Stimulated activated CD8-positive, alpha-beta memory T cell treated with anti-CD3 and anti-CD28 coated beads, Interleukin-7, amount 100 ng/mL, for 4 hours (primary cell): ENCODE results near the gene ABHD11.
"Not testable (repeated sequence)": the region's sequence is repeated elsewhere in the genome, so short reads cannot be mapped to it uniquely, and the experiment has no call there.

ENCODE experiments used
- DNase-seq, 2 donors: peaks; one replicate each; pipeline ENCODE4 v3.0.0-alpha.2; 2020; ENCODE audit warnings: low read depth in 2 of 2

Gene ABHD11

DNA sequence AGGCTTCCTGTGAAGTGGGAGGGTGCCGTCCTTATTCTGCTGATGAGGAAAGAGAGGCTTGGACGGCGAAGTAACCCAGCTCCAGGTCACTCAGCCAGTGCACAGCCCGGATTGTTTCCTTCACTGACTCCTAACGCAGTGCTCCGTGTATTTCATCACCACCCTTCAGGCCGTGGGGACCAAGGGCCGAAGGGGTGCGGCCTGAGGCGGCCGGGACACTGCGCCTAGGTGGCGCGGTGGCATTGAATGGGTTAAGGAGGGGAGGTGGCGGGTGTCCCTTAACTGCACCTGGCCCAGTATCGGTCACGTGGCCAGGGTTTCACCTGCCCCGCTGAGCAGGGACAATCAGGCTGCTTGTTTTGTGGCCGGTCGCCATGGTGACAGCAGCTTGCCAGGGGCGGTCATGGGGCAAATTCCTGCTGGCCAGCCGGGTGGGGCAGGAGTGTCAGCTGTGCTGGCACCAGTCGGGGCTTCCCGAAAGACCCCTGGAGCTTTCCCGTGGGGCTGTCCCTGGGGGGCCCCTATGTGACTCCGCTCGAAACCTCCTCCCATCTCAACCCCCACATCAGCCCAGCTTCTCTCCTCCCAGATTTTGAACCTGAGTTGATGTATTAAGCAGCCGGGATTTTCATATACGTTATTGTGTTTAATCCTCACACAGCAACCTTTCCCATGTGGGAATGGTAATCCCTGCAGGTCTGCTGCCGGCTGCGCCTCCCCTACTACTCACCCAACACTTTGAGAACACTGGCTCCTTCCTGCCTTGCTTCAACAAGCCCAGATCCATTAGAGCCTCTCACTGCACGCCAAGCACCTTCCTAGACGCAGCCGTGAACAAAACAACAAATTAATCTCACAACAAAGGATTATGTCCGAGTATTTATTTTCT lies 4.4 kb upstream of the ABHD11 start:
- no peak for DNase-seq

DNA sequence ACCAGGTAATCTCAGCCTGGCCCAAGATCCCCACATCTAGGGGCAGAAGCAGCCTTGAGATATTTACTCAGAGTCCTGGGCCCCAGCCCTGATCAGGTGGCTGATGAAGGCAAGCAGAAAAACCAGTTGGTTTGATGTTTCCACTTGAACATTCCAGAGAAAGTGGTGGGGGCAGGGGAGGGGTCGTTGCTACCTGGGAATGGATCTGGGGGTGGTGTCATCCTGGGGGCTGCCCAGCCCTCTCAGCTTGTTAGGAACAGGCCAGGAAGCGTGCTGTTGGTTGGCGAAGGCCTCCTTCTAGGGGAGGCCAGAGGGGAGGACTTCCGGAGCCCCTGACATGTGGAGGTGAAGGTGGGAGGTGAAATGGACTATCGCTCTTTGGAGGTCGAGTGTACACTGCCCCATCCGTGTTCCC lies 3.7 kb upstream of the ABHD11 start:
- DNase-seq = no peak

DNA sequence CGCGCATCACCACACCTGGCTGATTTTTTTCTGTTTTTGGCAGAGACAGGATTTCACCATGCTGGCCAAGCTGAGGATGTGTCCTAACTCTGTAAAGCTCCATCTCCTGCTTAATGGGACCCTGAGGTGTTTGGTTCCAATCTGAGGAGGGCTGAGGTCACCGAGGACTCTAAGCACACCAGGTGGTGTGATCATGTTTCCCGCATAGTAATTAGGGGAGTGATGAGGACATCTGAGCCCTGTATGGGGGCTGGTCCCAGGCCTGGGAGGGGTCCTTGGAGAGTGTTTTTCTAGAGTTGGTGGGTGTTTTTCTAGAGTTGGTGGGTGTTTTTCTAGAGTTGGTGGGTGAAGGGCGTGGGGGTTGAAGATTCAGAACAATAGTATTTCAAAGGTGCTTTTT lies 3.0 kb upstream of the ABHD11 start:
- no peak for DNase-seq

DNA sequence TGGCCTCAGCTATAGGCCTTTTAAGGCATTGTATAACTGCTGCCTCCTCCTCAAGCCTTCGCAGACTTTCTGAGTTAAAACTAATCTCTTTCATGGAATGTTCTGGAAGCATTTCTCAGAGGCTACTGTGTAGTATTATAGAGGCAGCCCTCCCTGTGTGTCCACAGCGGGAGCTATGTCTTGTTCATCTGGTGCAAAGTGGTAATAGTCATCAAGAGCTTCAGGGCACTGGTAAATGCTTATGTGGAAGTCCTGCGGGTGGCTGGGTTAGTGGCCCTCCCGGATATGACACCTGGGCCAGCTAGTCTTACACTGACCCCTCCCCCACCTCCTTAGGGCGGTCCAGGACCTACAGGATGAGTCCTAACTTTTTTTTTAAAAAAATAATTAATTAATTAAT lies 2.2 kb upstream of the ABHD11 start:
- no peak for DNase-seq

DNA sequence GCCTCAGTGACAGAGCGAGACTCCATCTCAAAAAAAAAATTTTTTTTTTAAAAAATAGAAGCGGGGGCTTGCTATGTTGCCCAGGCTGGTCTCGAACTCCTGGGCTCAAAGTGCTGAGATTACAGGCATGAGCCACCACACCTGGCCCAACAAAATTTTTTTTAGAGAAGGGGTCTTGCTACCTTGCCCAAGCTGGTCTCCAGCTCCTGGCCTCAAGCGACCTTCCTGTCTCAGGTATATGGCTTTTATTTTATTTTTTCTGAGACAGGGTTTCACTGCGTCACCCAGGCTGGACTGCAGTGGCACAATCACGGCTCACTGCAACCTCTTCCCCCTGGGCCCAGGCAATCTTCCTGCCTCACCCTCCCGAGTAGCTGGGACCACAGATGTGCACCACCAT lies 1.6 kb upstream of the ABHD11 start:
- no peak for DNase-seq

DNA sequence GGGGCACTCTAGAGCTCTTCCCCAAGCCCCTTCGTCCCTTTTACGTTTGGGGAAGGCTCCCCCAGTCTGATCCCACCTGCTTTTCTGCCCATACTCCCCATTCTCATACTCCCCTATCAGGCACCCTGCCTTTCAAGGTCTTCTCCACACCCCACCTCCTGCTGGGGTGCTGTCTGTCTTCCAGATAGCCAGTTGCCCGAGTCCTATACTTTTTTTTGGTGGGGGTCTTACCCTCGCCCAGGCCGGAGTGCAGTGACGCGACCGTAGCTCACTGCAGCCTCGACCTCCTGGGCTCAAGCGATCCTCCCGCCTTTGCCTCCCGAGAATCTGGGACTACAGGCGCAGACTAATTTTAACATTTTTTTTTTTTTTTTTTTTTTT lies 775 bp upstream of the ABHD11 start:
- DNase-seq = no peak

DNA sequence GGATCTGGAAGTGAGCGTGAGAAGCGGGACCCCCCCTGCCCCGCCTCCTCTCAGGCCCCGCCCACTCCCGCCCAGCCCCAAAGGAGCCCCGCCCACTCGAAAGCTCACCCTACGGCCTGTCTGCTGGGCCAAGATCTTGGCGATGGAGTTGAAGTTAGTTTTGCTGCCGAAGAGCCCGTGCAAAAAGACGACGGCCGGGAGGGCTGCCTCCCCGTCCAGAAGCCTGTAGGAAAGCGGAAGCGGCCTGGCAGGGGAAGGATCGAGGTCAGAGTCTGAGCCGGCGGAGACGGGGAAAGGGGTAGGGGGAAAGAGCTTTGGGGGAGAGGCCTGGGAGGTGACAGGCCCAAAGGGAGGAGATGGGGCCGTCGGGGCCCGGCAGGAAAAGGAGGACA lies 386 bp downstream of the ABHD11 start:
- peak; percentile 42 to 48 for DNase-seq

DNA sequence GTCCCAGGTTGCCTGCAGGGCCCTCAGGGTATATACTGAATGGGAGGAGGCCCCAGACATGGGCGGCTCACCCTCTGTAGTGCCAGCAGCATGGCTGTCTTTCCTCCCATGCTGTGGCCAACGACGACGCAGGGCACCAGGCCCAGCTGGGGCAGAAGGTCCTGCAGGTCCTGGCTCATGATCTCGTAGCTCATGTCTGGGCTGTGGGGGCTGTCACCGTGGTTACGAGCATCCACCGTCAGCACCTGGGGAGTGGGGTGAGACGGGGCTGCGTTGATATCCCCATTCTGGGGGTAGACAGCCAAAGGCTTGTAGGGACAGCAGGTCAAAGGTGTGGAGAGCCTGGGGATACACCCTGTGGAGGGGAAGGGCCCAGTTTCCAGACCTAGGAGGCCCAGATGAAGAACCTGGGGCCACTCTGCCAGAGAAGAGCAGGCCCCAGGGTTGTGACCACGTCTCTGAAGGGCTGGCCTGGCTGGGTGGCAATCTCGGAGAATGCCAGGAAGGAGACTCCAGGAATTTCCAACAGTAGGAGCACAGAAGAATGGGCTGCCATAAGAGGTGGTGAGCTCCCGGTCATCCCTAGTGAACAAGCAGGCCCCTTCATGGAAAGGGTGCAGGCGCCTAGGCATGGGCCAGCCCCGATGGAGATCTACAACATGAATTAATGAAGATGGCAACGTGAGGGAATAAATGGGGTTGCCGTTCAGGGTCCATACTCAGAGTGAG lies 947 bp downstream of the ABHD11 start:
- DNase-seq = no peak

DNA sequence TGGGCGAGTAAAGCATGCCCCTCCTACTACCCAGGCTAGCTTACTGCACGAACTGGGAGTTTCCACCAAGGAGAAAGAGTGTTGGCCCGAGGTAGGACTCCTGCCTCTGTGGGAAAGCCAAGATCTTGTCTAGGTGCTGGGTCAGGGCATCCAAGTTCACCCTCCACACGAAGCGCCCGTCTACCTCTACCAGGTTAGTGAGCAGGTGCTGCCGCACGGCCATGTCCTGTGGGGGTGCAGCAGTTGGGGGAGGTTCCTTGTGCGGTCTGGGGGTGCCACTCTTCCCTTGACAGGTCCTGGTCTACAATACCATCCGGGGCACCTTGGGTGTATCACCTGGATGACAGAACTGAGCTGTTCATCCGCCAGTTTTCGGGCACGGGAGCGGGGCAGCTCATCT lies 1.7 kb downstream of the ABHD11 start:
- DNase-seq = no peak

DNA sequence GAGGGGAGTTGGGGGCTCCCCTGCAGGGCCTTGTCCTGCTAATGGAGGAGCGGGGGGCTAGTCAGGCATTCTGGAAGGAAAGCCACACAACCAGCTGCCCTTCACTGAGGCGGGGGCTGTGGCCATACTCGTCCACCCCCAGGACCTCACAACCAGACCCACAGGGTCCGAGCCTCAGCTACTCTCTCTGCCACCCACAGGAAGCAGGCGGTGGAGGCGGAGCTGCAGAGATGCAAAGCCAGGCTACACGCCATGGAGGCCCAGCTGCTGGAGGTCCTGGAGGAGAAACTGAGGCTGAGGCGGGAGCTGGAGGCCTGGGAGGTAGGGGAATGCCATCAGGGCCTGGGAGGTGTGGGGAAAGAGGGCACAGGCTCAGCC lies 3.1 kb downstream of the ABHD11 start:
- DNase-seq = no peak

DNA sequence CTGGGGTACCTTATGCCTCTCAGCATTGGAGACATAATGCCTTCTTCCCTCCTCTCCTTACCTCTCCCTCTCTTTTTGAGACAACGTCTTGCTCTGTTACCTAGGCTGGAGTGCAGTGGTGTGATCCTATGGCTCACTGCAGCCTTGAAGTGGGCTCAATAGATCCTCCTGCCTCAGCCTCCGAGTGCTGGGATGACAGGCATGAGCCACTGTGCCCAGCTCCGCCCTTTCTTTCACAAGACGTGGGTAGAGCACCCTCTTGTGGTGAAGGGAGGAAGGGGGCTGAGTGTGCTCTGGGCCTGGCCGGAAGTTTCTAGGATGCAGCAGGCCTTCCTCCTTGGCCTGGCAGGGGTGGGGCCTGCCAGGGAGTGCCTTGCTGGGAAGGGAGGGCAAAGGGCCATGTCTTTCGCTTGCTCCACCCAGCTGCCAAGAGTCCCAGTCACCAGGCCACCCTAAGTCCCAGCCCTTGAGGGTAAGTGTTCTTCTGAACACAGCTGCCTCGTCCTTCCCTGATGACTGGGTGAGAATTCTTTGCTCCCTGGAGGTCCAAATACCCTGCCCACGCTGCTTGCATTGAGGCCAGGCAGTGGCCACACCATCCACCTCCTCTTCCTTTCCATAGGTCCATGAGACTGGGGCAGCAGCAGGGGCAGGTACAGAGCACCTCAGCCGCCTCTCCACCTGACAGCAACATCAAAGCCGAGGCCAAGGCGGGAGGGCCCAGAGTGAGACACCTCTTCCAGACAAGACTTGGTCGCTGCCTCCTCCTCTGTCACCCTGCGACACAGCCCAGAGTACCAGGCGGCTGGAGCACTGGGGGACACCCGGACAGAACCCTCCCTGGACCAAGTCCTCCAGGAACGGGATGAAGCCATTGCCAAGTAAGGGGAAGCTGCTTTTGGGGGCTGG lies 3.7 kb downstream of the ABHD11 start:
- peak; percentile 66 to 70 for DNase-seq

DNA sequence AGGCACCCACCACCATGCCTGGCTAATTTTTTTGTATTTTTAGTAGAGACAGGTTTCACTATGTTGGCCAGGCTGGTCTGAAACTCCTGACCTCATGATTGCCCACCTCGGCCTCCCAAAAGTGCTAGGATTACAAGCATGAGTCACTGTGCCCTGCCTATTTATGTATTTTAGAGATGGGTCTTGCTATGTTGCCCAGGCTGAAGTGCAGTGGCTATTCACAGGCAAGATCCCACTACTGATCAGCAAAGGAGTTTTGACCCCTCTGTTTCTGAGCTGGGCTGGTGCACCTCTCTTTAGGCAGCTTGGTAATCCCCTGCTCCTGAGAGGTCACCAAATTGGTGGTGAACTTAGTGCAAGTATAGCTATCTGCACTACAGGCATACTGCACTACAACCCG lies 6.2 kb downstream of the ABHD11 start:
- no peak for DNase-seq

DNA sequence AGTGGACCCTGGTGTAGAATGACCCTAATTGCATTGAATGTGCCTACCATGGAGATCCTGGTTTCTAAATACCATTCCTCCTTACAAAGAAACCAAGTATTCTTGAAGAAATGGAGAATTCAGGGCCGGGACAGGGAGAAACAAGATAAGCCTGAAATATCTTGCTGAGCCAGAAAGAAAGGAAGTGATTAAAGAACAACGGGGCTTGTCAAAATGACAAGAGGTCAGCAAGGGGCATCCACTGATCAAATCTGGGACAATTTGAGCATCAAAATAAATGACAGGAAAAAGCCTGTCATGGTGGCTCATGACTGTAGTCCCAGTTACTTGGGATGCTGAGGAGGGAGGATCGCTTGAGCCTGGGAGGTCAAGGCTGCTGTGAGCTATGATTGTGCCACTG lies 8.1 kb downstream of the ABHD11 start:
- DNase-seq = no peak

DNA sequence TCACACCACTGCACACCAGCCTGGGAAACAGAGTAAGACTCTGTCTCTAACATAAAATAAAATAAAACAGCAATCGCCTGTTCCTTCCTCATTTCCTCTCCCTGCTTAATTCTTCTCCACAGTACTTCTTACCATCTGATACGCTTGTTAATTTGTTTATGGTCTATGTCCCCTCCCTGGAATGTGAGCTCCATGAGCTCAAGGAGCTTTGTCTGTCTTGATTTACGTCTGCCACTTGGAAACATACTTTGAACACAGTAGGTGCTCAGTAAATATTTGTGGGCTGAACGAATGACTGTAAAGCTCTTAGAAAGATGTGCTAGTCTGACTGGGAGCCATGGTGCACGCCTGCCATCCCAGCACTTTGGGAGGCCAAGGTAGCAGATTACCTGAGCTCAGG lies 10.1 kb downstream of the ABHD11 start:
- no peak for DNase-seq

DNA sequence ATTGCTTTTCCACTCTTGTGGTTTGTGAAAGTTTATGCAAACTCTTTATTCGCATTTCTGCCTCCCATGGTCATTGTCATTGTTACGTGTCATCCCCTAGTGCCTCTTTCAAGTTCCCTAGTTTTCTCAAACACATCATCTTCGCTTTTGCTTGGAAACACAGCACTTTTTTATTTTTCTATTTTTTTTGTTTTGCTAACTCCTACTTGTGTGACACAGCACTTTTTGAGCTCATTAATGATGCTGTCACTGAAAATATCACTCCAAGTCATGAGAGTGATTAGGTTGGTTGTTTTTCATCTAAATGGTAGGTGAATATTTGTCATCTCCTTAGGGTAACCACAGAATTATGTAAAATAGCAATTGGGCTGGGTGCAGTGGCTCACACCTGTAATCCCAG lies 10.7 kb downstream of the ABHD11 start:
- DNase-seq = no peak

DNA sequence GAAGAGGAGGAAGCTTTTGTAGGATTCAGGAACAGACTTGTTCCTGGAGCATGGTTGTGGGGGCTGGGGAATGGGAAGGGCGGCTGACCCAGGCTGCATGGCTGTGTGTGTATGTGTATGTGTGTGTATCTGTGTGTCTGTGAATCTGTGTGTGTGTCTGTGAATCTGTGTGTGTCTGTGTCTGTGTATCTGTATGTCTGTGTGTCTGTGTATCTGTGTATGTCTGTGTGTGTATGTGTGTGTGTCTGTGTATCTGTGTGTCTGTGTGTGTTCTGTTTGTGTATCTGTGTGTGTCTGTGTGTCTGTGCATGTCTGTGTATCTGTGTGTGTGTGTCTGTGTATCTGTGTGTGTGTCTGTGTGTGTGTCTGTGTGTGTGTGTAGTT lies 12.5 kb downstream of the ABHD11 start:
- no peak for DNase-seq

DNA sequence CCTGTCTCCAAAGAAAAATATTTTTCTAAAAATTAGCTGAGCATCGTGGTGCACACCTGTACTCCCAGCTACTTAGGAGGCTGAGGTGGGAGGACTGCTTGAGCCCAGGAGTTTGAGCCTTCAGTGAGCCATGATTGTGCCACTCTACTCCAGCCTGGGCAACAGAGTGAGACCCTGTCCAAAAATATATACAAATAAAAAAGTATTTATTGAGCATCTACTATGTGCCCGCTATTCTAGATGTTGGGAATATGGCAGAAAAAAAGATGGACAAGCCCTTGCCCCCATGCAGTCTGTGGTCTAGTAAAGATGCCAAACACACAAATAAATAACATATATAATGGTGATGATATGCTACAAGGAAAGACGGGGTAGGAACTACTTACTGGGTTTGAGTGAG lies 14.8 kb downstream of the ABHD11 start:
- DNase-seq = no peak

DNA sequence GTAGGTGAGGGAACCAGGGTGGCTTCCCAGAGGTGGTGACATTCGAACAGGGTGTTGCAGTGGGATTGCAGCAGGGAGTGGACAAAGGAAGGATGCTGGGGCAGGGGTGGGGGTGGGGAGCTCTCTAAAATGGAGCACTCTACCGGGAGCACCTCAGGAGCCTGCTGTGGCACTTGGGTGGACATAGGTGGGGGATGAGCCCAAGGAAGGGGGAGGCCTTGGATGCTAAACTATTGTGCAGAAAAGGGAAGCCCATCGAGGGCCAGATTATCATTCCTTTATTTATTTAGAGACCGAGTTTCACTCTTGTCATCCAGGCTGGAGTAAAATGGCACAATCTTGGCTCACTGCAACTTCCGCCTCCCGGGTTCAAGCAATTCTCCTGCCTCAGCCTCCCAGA lies 15.8 kb downstream of the ABHD11 start:
- DNase-seq = no peak

DNA sequence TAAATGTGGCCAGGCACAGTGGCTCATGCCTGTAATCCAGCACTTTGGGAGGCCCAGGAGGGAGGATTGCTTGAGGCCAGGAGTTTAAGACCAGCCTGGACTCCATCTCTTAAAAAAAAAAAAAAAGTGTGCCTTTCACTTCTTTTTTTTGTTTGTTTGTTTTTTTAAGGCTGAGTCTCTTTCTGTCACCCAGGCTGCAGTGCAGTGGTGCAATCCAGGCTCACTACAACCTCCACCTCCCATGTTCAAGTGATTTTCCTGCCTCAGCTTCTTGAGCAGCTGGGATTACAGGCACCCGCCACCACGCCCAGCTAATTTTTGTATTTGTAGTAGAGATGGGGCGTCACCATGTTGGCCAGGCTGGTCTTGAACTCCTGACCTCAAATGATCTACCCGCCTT lies 16.4 kb downstream of the ABHD11 start:
- not testable (repeated sequence) for DNase-seq

DNA sequence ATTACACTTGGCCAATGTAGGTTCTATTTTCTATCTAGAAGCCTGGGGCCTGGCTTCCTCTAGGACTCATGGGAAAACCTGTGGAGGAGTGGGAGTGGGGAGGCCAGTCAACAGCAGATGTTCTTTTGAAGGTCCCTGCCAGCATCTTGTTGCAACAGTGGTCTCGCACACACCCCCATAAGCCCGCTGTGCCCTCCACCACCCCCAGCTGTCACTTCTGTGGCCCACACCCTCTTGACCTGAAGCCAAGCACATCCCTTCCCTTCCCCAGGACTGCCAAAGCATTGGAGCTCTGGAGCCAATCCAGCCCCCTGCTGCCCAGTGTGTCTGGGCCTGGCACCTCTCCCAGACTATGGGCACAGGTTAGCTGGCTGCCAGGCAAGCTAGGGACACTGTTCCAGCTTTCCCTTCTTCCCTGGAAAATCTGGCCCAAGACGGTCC lies 17.2 kb downstream of the ABHD11 start:
- no peak for DNase-seq

DNA sequence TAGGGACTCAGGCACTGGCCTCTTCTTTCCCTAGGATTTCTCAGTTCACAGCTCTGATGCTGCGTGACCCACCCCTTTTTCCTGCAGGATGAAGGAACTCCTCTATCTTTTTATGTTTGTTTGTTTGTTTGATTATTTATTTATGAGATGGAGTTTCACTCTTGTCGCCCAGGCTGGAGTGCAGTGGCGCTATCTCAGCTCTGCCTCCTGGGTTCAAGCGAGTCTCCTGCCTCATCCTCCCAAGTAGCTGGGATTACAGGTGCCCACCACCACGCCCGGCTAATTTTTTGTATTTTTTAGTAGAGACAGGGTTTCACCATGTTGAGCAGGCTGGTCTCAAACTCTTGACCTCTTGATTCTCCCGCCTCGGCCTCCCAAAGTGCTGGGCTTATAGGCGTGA lies 18.2 kb downstream of the ABHD11 start:
- DNase-seq = not testable (repeated sequence)

DNA sequence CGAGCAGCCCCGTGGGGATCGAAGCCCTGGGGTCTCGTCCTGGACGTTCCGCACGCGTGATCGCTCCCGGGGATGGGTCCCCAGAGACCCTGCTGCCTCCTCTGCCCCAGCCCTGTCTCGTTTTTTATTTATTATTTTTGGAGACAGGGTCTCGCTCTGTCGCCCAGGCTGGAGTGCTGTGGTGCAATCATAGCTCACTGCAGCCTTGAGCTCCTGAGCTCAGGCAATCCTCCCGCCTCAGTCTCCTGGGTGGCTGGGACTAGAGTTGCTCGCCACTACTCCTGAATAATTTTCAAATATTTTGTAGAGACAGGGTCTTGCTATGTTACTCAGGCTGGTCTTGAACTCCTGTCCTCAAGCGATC lies 18.8 kb downstream of the ABHD11 start:
- no peak for DNase-seq
